Measurements from ENCODE around the gene SCGB1A1.

SCGB1A1 gene

GRCh38 chr11:62423012-62423411 lies 4.2 kb downstream of the SCGB1A1 start:
- no peaks in the 10 kb centered on the region for H3K79me2 ChIP-seq (ENCODE audit: insufficient read depth, low read length)
- no peak overlapping the region for H3K27ac ChIP-seq (ENCODE audit: low read depth, low read length)
- no peak overlapping the region for H3K4me3 ChIP-seq (ENCODE audit: insufficient read depth, low read length, poor library complexity, severe bottlenecking)
- H2AFZ ChIP-seq (ENCODE audit: low read depth, low read length, severe bottlenecking), result no peak overlapping the region
- H4K20me1 ChIP-seq (ENCODE audit: low read depth, low read length), result no peaks in the 10 kb centered on the region
- no peak overlapping the region for H3K9ac ChIP-seq (ENCODE audit: low read length)
- H3F3A ChIP-seq (ENCODE audit: insufficient read depth), result no peaks in the 10 kb centered on the region
- no peaks in the 10 kb centered on the region for H3K36me3 ChIP-seq (ENCODE audit: low read length)
- no peak for TF ChIP-seq EZH2phosphoT487 (conservative IDR thresholded peaks at IDR 0.05; ENCODE audit: low read length)
- H3K9me3 ChIP-seq (ENCODE audit: insufficient read depth, low read length), result no peaks in the 10 kb centered on the region
- H3K27me3 ChIP-seq (ENCODE audit: low read length), result no peaks in the 10 kb centered on the region
- no peak overlapping the region for H3K4me2 ChIP-seq (ENCODE audit: low read depth, low read length, poor library complexity, severe bottlenecking)
- H3K9me2 ChIP-seq (replicated peaks; ENCODE audit: insufficient read depth, low read length), result no peaks in the 10 kb centered on the region

DNA sequence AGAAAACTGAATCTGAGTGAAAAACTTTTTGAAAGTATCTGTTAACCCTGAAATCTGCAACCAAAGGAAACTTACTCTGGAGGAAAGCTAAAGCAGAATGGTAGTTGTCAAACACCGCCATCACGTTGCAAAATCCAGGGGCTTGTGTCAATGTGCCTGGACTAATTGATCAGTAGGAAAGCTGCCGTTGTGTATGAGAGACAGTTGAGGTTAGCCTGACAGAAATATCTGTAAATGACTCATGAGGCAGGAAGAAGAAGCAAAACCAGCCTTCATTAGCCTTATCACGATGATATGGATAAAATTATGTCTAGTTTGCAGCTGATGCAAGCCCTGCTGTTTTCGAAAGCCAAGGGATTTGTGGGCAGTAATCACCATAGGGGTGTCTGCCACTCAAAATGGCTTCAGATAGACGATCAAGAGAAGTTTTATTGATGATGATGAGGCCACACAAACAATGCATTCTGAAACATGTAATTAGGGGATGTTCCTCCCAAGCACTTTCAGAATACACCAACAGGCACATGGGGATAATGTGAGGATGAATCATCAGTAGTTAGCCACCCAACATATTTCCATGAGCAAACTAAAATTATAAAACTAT lies 8.9 kb downstream of the SCGB1A1 start:
- H3K27me3 ChIP-seq (ENCODE audit: low read length), result no peaks in the 10 kb centered on the region
- no peak overlapping the region for H3K4me3 ChIP-seq (ENCODE audit: insufficient read depth, low read length, poor library complexity, severe bottlenecking)
- H4K20me1 ChIP-seq (ENCODE audit: low read depth, low read length), result no peaks in the 10 kb centered on the region
- H3K4me2 ChIP-seq (ENCODE audit: low read depth, low read length, poor library complexity, severe bottlenecking), result no peak overlapping the region
- H3K9me3 ChIP-seq (ENCODE audit: insufficient read depth, low read length), result no peaks in the 10 kb centered on the region
- no peak overlapping the region for H3K27ac ChIP-seq (ENCODE audit: low read depth, low read length)
- no peak for TF ChIP-seq EZH2phosphoT487 (conservative IDR thresholded peaks at IDR 0.05; ENCODE audit: low read length)
- TF ChIP-seq, protein P1, sequence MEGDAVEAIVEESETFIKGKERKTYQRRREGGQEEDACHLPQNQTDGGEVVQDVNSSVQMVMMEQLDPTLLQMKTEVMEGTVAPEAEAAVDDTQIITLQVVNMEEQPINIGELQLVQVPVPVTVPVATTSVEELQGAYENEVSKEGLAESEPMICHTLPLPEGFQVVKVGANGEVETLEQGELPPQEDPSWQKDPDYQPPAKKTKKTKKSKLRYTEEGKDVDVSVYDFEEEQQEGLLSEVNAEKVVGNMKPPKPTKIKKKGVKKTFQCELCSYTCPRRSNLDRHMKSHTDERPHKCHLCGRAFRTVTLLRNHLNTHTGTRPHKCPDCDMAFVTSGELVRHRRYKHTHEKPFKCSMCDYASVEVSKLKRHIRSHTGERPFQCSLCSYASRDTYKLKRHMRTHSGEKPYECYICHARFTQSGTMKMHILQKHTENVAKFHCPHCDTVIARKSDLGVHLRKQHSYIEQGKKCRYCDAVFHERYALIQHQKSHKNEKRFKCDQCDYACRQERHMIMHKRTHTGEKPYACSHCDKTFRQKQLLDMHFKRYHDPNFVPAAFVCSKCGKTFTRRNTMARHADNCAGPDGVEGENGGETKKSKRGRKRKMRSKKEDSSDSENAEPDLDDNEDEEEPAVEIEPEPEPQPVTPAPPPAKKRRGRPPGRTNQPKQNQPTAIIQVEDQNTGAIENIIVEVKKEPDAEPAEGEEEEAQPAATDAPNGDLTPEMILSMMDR (IDR thresholded peaks at IDR 0.05; ENCODE audit: insufficient read depth, low read length, poor library complexity, severe bottlenecking), result no peak
- H3K9me2 ChIP-seq (replicated peaks; ENCODE audit: insufficient read depth, low read length), result no peaks in the 10 kb centered on the region
- H3K9ac ChIP-seq (ENCODE audit: low read length), result no peak overlapping the region
- H3K36me3 ChIP-seq (ENCODE audit: low read length), result no peaks in the 10 kb centered on the region
- no peaks in the 10 kb centered on the region for H3F3A ChIP-seq (ENCODE audit: insufficient read depth)
- no peaks in the 10 kb centered on the region for H3K79me2 ChIP-seq (ENCODE audit: insufficient read depth, low read length)
- no peak overlapping the region for H2AFZ ChIP-seq (ENCODE audit: low read depth, low read length, severe bottlenecking)

DNA sequence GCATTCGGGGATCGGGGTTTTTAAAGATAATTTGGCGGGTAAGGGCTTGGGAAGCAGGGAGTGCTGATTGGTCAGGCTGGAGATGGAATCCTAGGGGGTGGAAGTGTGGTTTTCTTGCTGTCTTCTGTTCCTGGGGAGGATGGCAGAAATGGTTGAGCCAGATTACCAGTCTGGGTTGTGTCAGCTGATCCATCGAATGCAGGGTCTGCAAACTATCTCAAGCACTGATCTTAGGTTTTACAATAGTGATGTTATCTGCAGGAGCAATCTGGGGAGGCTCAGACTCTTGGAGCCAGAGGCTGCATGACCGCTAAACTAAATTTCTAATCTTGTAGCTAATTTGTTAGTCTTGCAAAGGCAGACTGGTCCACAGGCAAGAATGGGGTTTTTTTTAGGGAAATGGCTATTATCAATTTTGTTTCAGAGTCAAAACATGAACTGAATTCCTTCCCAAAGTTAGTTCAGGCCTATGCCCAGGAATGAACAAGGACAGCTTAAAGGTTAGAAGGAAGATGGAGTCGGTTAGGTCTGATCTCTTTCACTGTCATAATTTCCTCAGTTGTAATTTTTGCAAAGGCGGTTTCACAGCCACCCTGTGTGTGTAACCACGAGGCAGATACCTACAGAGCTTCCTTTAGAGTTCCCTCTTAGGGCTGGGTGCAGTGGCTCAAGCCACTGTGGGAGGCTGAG lies 10.2 kb downstream of the SCGB1A1 start:
- H3K27ac ChIP-seq (ENCODE audit: low read depth, low read length), result no peak overlapping the region

More for the DNA sequence above, 10.2 kb downstream of the SCGB1A1 start:
- H3K79me2 ChIP-seq (ENCODE audit: insufficient read depth, low read length), result no peaks in the 10 kb centered on the region
- H3F3A ChIP-seq (ENCODE audit: insufficient read depth), result no peaks in the 10 kb centered on the region
- H3K9ac ChIP-seq (ENCODE audit: low read length), result no peak overlapping the region
- no peaks in the 10 kb centered on the region for H3K36me3 ChIP-seq (ENCODE audit: low read length)
- no peak overlapping the region for H3K4me3 ChIP-seq (ENCODE audit: insufficient read depth, low read length, poor library complexity, severe bottlenecking)
- H2AFZ ChIP-seq (ENCODE audit: low read depth, low read length, severe bottlenecking), result no peak overlapping the region
- H3K9me2 ChIP-seq (replicated peaks; ENCODE audit: insufficient read depth, low read length), result no peaks in the 10 kb centered on the region
- no peaks in the 10 kb centered on the region for H4K20me1 ChIP-seq (ENCODE audit: low read depth, low read length)
- no peaks in the 10 kb centered on the region for H3K9me3 ChIP-seq (ENCODE audit: insufficient read depth, low read length)
- no peak overlapping the region for H3K4me2 ChIP-seq (ENCODE audit: low read depth, low read length, poor library complexity, severe bottlenecking)
- no peaks in the 10 kb centered on the region for H3K27me3 ChIP-seq (ENCODE audit: low read length)
- TF ChIP-seq EZH2phosphoT487 (conservative IDR thresholded peaks at IDR 0.05; ENCODE audit: low read length), result no peak
- TF ChIP-seq, protein P1 (IDR thresholded peaks at IDR 0.05; ENCODE audit: insufficient read depth, low read length, poor library complexity, severe bottlenecking), result no peak
